Loucy (cell line): ENCODE results near the gene GRB7.
"Not testable (repeated sequence)": the region's sequence is repeated elsewhere in the genome, so short reads cannot be mapped to it uniquely, and the experiment has no call there.

Experiments used
- EZH2phosphoT487 ChIP-seq: fragments of 200-600 bp; IDR thresholded peaks from 2 replicates; pipeline ENCODE4 v1.6.1; 2018; ENCODE audit warnings: antibody characterized with exemption, mild to moderate bottlenecking, moderate library complexity, borderline replicate concordance
- TF ChIP-seq, protein P1 (sequence below): fragments of 200-600 bp; sonication (generic); conservative IDR thresholded peaks from 2 replicates; pipeline ENCODE4 v1.5.1; 2014; ENCODE audit warnings: mild to moderate bottlenecking, antibody characterized with exemption, low read length

- TF ChIP-seq, protein P1, sequence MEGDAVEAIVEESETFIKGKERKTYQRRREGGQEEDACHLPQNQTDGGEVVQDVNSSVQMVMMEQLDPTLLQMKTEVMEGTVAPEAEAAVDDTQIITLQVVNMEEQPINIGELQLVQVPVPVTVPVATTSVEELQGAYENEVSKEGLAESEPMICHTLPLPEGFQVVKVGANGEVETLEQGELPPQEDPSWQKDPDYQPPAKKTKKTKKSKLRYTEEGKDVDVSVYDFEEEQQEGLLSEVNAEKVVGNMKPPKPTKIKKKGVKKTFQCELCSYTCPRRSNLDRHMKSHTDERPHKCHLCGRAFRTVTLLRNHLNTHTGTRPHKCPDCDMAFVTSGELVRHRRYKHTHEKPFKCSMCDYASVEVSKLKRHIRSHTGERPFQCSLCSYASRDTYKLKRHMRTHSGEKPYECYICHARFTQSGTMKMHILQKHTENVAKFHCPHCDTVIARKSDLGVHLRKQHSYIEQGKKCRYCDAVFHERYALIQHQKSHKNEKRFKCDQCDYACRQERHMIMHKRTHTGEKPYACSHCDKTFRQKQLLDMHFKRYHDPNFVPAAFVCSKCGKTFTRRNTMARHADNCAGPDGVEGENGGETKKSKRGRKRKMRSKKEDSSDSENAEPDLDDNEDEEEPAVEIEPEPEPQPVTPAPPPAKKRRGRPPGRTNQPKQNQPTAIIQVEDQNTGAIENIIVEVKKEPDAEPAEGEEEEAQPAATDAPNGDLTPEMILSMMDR, result not testable (repeated sequence)
- TF ChIP-seq EZH2phosphoT487, result not testable (repeated sequence)
Observed at GRCh38 chr17:39764171-39764570, 26.4 kb downstream of the GRB7 start.
